ENCODE data around the gene SDK1.

DNA sequence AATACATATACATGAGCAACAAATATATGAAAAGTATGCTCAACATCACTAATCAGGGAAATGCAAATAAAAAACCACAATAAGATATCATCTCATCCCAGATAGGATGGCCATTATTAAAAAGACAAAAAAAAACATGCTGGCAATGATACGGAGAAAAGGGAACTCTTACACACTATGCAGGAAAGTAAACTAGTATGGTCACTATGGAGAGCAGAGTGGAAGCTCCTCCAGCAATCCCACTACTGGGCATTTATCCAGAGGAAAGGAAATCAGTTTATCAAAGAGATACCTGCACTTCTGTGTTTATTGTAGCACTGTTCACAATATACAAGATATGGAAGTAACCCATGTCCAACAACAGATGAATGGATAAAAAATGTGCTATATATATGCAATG is 217.5 kb downstream of the SDK1 start:
- no peak for TF ChIP-seq POLR2A (IDR thresholded peaks at IDR 0.05)
- TF ChIP-seq, protein P1, sequence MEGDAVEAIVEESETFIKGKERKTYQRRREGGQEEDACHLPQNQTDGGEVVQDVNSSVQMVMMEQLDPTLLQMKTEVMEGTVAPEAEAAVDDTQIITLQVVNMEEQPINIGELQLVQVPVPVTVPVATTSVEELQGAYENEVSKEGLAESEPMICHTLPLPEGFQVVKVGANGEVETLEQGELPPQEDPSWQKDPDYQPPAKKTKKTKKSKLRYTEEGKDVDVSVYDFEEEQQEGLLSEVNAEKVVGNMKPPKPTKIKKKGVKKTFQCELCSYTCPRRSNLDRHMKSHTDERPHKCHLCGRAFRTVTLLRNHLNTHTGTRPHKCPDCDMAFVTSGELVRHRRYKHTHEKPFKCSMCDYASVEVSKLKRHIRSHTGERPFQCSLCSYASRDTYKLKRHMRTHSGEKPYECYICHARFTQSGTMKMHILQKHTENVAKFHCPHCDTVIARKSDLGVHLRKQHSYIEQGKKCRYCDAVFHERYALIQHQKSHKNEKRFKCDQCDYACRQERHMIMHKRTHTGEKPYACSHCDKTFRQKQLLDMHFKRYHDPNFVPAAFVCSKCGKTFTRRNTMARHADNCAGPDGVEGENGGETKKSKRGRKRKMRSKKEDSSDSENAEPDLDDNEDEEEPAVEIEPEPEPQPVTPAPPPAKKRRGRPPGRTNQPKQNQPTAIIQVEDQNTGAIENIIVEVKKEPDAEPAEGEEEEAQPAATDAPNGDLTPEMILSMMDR (IDR thresholded peaks at IDR 0.05) = no peak

Data from uterus (tissue), 2 donors.